Measurements from ENCODE around the gene ZSWIM7. TPM values are rescaled to one million over a fixed set of nuclear protein-coding genes. Genes with fewer than 3 reads are reported as not detected.
A peak's percentile ranks its signal among the peaks of the same experiment; 100 is the strongest.
"Not testable (repeated sequence)": the region's sequence is repeated elsewhere in the genome, so short reads cannot be mapped to it uniquely, and the experiment has no call there.

ZSWIM7 gene
- polyA plus RNA-seq, 3 donors: 41.5 to 59.8 (median 57.1) TPM

GRCh38 chr17:16002708-16003260, 3.3 kb upstream of the ZSWIM7 start:
- no peak for DNase-seq

GRCh38 chr17:16001226-16001897, 1.9 kb upstream of the ZSWIM7 start:
- no peak for DNase-seq

GRCh38 chr17:15999974-16000827, 697 bp upstream of the ZSWIM7 start:
- peak; percentile 40 for DNase-seq

GRCh38 chr17:15998031-15998562, 1.4 kb downstream of the ZSWIM7 start:
- no peak for DNase-seq

- no peak for DNase-seq
Observed at GRCh38 chr17:15996322-15996721, 3.2 kb downstream of the ZSWIM7 start.

- DNase-seq: no peak
Observed at GRCh38 chr17:15981646-15982580, 17.6 kb downstream of the ZSWIM7 start.

GRCh38 chr17:15981208-15981607, 18.3 kb downstream of the ZSWIM7 start:
- no peak for DNase-seq

- DNase-seq: not testable (repeated sequence)
Observed at GRCh38 chr17:15979013-15979412, 20.5 kb downstream of the ZSWIM7 start.

GRCh38 chr17:15978606-15979005, 20.9 kb downstream of the ZSWIM7 start:
- no peak for DNase-seq

- DNase-seq: no peak
Observed at GRCh38 chr17:15977894-15978293, 21.6 kb downstream of the ZSWIM7 start.

GRCh38 chr17:15973834-15974233, 25.7 kb downstream of the ZSWIM7 start:
- DNase-seq: no peak

- DNase-seq: no peak
Observed at GRCh38 chr17:15973016-15973415, 26.5 kb downstream of the ZSWIM7 start.

GRCh38 chr17:15972497-15972951, 27.0 kb downstream of the ZSWIM7 start:
- no peak for DNase-seq

- no peak for DNase-seq
Observed at GRCh38 chr17:15971882-15972281, 27.6 kb downstream of the ZSWIM7 start.

- no peak for DNase-seq
Observed at GRCh38 chr17:15971098-15971678, 28.3 kb downstream of the ZSWIM7 start.

GRCh38 chr17:15970500-15970899, 29.0 kb downstream of the ZSWIM7 start:
- no peak for DNase-seq

- DNase-seq: no peak
Observed at GRCh38 chr17:15969463-15969862, 30.0 kb downstream of the ZSWIM7 start.

GRCh38 chr17:15967706-15968399, 31.7 kb downstream of the ZSWIM7 start:
- DNase-seq: no peak

GRCh38 chr17:15966879-15967248, 32.6 kb downstream of the ZSWIM7 start:
- DNase-seq: no peak

- DNase-seq: peak; percentile 34
Observed at GRCh38 chr17:15966183-15966878, 33.2 kb downstream of the ZSWIM7 start.

Data from renal pelvis (tissue), 4 donors.